ENCODE results near the gene RCC2.

Gene RCC2

GRCh38 chr1:17442841-17443240, 3.4 kb upstream of the RCC2 start:
- no peak for DNase-seq (ENCODE audit: low spot score)

DNA sequence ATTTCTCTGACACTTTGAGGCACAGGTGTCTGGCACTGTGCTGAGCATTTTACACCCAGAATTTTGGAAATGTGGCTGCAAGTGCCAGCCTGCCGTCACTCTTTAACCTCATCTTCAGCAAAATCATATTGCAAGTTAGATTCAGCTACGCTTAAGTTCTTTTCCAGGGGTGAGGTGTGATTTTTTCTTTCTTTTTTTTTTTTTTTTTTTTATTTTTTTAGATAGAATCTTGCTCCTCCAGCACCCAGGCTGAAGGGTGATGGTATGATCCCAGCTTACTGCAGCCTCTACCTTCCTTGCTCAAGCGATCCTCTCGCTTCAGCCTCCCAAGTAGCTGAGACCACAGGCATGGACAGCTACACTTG, 2.5 kb upstream of the RCC2 start:
- no peak for DNase-seq (ENCODE audit: low spot score)

DNA sequence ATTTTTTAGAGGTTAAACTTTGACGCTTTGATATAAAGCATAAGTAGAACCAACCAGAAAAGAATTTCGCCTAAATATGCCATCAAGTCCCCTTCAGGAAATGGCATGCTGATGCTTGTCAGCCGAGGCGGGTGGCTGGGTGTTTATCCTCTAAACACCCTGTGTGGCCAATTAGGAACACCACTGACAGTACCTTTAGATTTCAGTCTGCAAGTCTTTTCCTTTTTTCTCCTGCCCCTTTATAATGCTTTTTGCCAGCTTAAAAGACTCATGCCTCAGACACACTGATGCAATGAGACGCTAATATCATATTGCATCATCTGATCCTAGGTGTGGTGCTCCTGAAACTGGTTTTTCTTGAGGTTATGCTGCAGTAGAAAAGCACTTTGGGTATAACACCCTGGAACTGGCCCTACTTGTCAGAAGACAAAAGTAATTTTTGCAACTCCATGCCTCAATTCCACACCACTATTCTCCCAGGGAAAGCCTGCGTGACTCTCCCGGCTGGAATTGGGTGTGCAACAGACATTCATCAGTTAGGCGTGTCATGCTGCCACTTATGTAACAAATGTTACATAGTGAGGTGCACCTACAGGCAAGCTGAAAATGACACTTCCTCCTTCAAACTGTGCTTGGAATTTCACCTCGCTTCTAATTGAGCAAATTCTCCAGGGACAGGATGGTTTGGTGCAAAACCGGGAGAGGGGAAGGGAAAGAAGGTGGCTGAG, 2.0 kb upstream of the RCC2 start:
- DNase-seq (ENCODE audit: low spot score), result peak; percentile 63

GRCh38 chr1:17440827-17441168, 1.3 kb upstream of the RCC2 start:
- DNase-seq (ENCODE audit: low spot score), result no peak

- DNase-seq (ENCODE audit: low spot score), result no peak
These were observed 773 bp upstream of the RCC2 start for GRCh38 chr1:17440074-17440826.

DNA sequence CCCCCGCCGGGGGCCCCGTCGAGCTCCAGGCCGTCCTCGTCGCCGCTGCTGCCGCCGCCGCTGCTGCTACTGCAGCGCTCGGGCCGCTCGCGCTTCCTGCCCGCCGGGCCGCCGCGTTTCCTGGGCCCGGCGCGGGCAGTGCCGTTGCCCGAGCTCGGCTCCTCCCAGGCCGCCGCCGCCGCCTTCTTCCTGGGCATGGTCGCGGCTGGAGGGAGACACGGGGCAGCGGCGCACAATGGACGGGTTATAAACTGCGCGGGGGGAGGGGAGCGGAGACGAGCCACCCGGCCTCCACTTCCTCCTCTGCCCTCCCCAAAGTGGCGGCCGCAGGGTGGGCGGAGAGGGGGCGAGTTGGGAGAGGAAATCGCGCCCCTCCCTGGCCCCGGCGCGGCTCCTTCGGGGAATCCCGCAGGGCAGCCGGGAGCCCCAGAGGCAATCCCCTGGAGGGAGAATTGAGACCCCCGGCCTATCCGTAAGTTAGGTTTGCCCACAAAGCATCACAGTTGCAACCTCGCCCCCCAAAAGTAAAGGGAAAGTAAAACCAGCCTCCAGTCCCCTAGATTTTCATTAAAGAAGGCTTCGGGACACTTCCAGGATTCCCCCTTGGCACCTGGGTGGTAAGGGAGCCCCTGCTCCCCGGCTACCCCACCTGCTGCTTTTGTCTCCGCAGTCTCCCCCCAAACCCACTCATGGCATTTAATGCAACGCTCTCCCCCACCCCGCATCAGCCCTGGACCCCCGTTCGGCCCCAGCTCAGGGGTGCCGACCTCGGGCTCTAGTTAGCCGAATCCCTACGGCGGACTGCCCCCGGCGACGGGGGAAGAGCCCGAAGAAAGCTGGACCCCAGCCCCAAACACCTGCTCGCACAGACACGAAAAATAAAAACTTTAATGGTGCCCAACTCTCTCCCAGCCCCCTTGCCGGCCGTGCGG, 893 bp downstream of the RCC2 start:
- peak; percentile 85 for DNase-seq (ENCODE audit: low spot score)

GRCh38 chr1:17437580-17438317, 1.7 kb downstream of the RCC2 start:
- DNase-seq (ENCODE audit: low spot score), result peak; percentile 66

GRCh38 chr1:17437260-17437579, 2.3 kb downstream of the RCC2 start:
- no peak for DNase-seq (ENCODE audit: low spot score)

- DNase-seq (ENCODE audit: low spot score), result no peak
These were observed 2.9 kb downstream of the RCC2 start for GRCh38 chr1:17436380-17437174.

GRCh38 chr1:17434601-17435000, 4.9 kb downstream of the RCC2 start:
- DNase-seq (ENCODE audit: low spot score), result no peak

- DNase-seq (ENCODE audit: low spot score), result no peak
These were observed 5.5 kb downstream of the RCC2 start for GRCh38 chr1:17434016-17434415.

GRCh38 chr1:17433261-17433660, 6.2 kb downstream of the RCC2 start:
- no peak for DNase-seq (ENCODE audit: low spot score)

DNA sequence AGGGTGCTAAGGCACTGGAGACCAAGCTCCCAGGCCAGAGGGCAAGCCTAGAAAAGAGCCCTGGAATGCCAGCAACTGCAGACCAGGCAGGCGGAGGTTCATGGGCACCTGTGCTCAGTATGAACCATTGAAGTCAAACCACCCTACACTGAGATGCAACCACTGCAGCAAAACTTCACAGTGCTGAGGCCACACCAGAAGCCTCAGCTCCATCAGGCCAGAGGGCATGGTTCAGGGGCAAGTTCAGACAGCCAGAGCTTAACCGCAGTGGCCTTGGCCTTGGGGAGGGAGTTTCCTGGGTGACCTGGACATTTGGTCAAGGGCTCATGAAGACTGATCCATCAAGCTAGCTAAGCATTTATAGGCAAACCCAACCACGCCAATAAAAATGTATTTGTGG, 7.1 kb downstream of the RCC2 start:
- DNase-seq (ENCODE audit: low spot score), result no peak

GRCh38 chr1:17429183-17429582, 10.3 kb downstream of the RCC2 start:
- DNase-seq (ENCODE audit: low spot score), result no peak

GRCh38 chr1:17427696-17428660, 11.5 kb downstream of the RCC2 start:
- no peak for DNase-seq (ENCODE audit: low spot score)

DNA sequence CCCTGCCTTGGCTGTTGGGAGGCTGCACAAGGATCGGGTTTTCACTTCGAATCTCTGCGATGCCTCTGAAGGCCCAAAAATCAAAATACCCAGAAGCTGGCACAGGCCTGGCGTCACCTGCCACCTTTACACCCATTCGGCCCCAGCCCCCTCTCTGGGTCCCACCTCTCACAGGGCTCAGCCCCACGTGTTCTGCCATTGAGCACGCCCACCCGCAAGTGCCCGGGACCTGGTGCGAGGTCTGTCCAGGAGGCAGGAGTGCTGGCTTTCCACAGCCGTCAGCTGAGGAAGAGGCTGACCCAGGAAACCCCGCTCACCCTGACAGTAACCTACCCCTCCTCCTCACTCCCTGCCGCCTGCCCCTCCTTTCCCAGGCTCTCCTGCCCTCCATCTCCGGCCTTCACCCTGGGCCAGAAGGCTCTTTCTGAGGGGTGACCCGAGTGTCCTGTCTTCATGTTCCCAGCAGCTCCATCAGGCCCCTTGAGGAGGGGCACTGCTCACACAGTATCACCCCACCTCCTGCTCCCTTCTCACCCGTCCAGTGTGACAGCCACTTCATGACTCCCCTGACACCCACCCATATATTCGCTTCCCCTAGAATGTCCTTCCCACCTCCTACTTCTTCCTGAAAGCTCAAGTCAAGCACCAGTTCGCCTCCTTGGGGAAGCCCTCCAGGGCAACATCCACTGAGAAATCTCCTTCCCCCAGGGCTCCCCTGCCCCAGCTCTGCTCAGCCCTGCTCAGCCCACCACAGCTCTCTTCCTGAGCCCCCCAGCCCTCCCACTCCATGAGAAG, 13.5 kb downstream of the RCC2 start:
- DNase-seq (ENCODE audit: low spot score), result no peak

DNA sequence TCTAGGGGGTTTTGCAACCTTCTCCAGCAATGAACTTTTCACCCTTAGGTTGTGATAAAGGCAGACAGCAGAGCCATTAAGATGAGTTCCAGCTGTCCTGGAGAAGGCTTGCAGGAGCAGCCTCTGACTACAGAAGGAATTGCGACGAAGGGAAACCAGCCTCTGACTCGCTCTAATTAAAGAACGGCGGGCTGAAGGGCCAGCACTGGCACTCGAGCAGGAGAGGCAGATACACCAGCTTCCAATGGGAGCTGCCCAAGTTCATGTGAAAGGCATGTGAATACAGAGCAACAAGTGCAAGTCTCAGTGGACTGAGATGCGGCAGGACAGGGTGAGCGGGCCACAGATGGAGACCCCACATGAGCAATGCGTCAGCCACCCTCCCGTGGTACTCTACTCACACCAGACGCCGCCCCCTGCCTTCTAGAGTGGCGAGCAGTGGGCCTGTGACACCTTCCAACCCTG, 15.7 kb downstream of the RCC2 start:
- DNase-seq (ENCODE audit: low spot score), result no peak

GRCh38 chr1:17422461-17422860, 17.0 kb downstream of the RCC2 start:
- no peak for DNase-seq (ENCODE audit: low spot score)

GRCh38 chr1:17420391-17420918, 19.0 kb downstream of the RCC2 start:
- DNase-seq (ENCODE audit: low spot score), result no peak
